Ammon's horn (tissue), 1 donor: Measurements from ENCODE around the gene LRP10.

ENCODE experiments used
- DNase-seq: peaks from one replicate; pipeline ENCODE4 v3.0.0-alpha.2; 2016; ENCODE audit warnings: low spot score

LRP10 gene

GRCh38 chr14:22919601-22919921 lies 48.0 kb downstream of the LRP10 start:
- DNase-seq = no peak

GRCh38 chr14:22920697-22921096 lies 49.2 kb downstream of the LRP10 start:
- no peak for DNase-seq

GRCh38 chr14:22922294-22922693 lies 50.8 kb downstream of the LRP10 start:
- no peak for DNase-seq

GRCh38 chr14:22923746-22924145 lies 52.2 kb downstream of the LRP10 start:
- no peak for DNase-seq

- DNase-seq = no peak
These were observed 54.0 kb downstream of the LRP10 start for GRCh38 chr14:22925513-22925912.

- DNase-seq = no peak
These were observed 54.8 kb downstream of the LRP10 start for GRCh38 chr14:22926316-22926715.

- no peak for DNase-seq
These were observed 56.9 kb downstream of the LRP10 start for GRCh38 chr14:22928237-22929103.

- peak; percentile 100 for DNase-seq
These were observed 57.8 kb downstream of the LRP10 start, which contains the start of gene PRMT5 for GRCh38 chr14:22929104-22929960. PRMT5 (minus strand) TSS chr14:22929376; CDS start chr14:22929361, 15 bp downstream.

- no peak for DNase-seq
These were observed 58.4 kb downstream of the LRP10 start for GRCh38 chr14:22929961-22930364.
